22Rv1 (cell line): ENCODE data around the gene TRIO.
"Not testable (repeated sequence)": the region's sequence is repeated elsewhere in the genome, so short reads cannot be mapped to it uniquely, and the experiment has no call there.

ENCODE experiments used
- H3K27ac ChIP-seq: fragments of 450-650 bp; 2 replicates; pipeline ENCODE4 v1.5.1; 2017
- CTCF ChIP-seq: fragments of 450-650 bp; IDR thresholded peaks from 2 replicates; pipeline ENCODE4 v1.5.1; 2017; ENCODE audit warnings: mild to moderate bottlenecking
- ZFX ChIP-seq: fragments of 450-650 bp; IDR thresholded peaks from 2 replicates; pipeline ENCODE4 v1.6.1; 2017; ENCODE audit warnings: antibody characterized with exemption, borderline replicate concordance

Gene TRIO

GRCh38 chr5:14206028-14206725 lies 63.0 kb downstream of the TRIO start:
- H3K27ac ChIP-seq, result no peak overlapping the region
- TF ChIP-seq CTCF, result no peak
- no peak for TF ChIP-seq ZFX

GRCh38 chr5:14207428-14207827 lies 64.3 kb downstream of the TRIO start:
- H3K27ac ChIP-seq, result not testable (repeated sequence)

- TF ChIP-seq CTCF (no peak), ZFX (no peak)
- no peak overlapping the region for H3K27ac ChIP-seq
Measured at GRCh38 chr5:14208071-14209021, 65.2 kb downstream of the TRIO start.

GRCh38 chr5:14209222-14209822 lies 66.2 kb downstream of the TRIO start:
- TF ChIP-seq ZFX (no peak), CTCF (no peak)
- no peak overlapping the region for H3K27ac ChIP-seq

GRCh38 chr5:14209836-14210235 lies 66.7 kb downstream of the TRIO start:
- TF ChIP-seq CTCF (no peak), ZFX (no peak)
- no peak overlapping the region for H3K27ac ChIP-seq

- no peak overlapping the region for H3K27ac ChIP-seq
- TF ChIP-seq CTCF, result no peak
- no peak for TF ChIP-seq ZFX
Measured at GRCh38 chr5:14210729-14211128, 67.6 kb downstream of the TRIO start.

- H3K27ac ChIP-seq, result no peak overlapping the region
- TF ChIP-seq ZFX (no peak), CTCF (no peak)
Measured at GRCh38 chr5:14211818-14212803, 69.0 kb downstream of the TRIO start.
